HG02938 (cell line): Measurements from ENCODE around the gene CYP4X1.
"Not testable (repeated sequence)": the region's sequence is repeated elsewhere in the genome, so short reads cannot be mapped to it uniquely, and the experiment has no call there.

ENCODE experiments used
- ATAC-seq: cut with Tn5 transposase; IDR thresholded peaks from one replicate; pipeline ENCODE4 v1.9.1; 2021; ENCODE audit warnings: mild to moderate bottlenecking, moderate library complexity; ENCODE audit not compliant: unreplicated experiment

Gene CYP4X1

GRCh38 chr1:47069080-47069479 lies 45.6 kb downstream of the CYP4X1 start:
- ATAC-seq: not testable (repeated sequence)

- not testable (repeated sequence) for ATAC-seq
Observed at GRCh38 chr1:47069509-47069908, 46.0 kb downstream of the CYP4X1 start.

GRCh38 chr1:47089356-47089755 lies 65.9 kb downstream of the CYP4X1 start:
- not testable (repeated sequence) for ATAC-seq

- not testable (repeated sequence) for ATAC-seq
Observed at GRCh38 chr1:47091476-47091875, 68.0 kb downstream of the CYP4X1 start.
